RPMI7951 (cell line): ENCODE results near the gene CACNA2D4. TPM values are rescaled to one million over a fixed set of nuclear protein-coding genes. Genes with fewer than 3 reads are reported as not detected.
"Not testable (repeated sequence)": the region's sequence is repeated elsewhere in the genome, so short reads cannot be mapped to it uniquely, and the experiment has no call there.

Source experiments
- DNase-seq: peaks from one replicate; pipeline ENCODE4 v3.0.0-alpha.2; 2012; ENCODE audit warnings: low read depth
- total RNA-seq: library from RNA; depleted of rRNA; stranded (reverse); fragments of >200 nt; shearing (Covaris generic); gene quantifications from 2 replicates; pipeline ENCODE4 v1.2.3, GENCODE V29; 2014; rRNA removed

The CACNA2D4 gene
- 0.24 TPM in 1 of 2 replicates, not detected in the other for total RNA-seq

- no peak for DNase-seq
Measured at GRCh38 chr12:1918081-1918883, at the start of gene CACNA2D4. Gene CACNA2D4, minus strand, starts transcription at chr12:1918652. Its CDS starts 179 bp downstream, at chr12:1918473.

GRCh38 chr12:1966561-1967226 lies 48.2 kb upstream of the CACNA2D4 start:
- no peak for DNase-seq

GRCh38 chr12:1965916-1966315 lies 47.5 kb upstream of the CACNA2D4 start:
- DNase-seq: no peak

- no peak for DNase-seq
Measured at GRCh38 chr12:1962051-1963020, 43.9 kb upstream of the CACNA2D4 start.

GRCh38 chr12:1956716-1957115 lies 38.3 kb upstream of the CACNA2D4 start:
- DNase-seq: no peak

GRCh38 chr12:1949771-1950470 lies 31.5 kb upstream of the CACNA2D4 start:
- no peak for DNase-seq

- DNase-seq: no peak
Measured at GRCh38 chr12:1948883-1949282, 30.4 kb upstream of the CACNA2D4 start.

GRCh38 chr12:1947081-1947480 lies 28.6 kb upstream of the CACNA2D4 start:
- no peak for DNase-seq

- DNase-seq: no peak
Measured at GRCh38 chr12:1946296-1946695, 27.8 kb upstream of the CACNA2D4 start.

- not testable (repeated sequence) for DNase-seq
Measured at GRCh38 chr12:1945502-1945901, 27.1 kb upstream of the CACNA2D4 start.

- peak; percentile 65 for DNase-seq
Measured at GRCh38 chr12:1939801-1940607, 21.6 kb upstream of the CACNA2D4 start.

- DNase-seq: no peak
Measured at GRCh38 chr12:1939331-1939730, 20.9 kb upstream of the CACNA2D4 start.

GRCh38 chr12:1937481-1938224 lies 19.2 kb upstream of the CACNA2D4 start:
- DNase-seq: no peak

GRCh38 chr12:1936406-1937320 lies 18.2 kb upstream of the CACNA2D4 start:
- peak; percentile 6 for DNase-seq

GRCh38 chr12:1935700-1936378 lies 17.4 kb upstream of the CACNA2D4 start:
- DNase-seq: no peak

- no peak for DNase-seq
Measured at GRCh38 chr12:1935242-1935641, 16.8 kb upstream of the CACNA2D4 start.

- DNase-seq: no peak
Measured at GRCh38 chr12:1934831-1935230, 16.4 kb upstream of the CACNA2D4 start.

- no peak for DNase-seq
Measured at GRCh38 chr12:1934068-1934467, 15.6 kb upstream of the CACNA2D4 start.
